HL-60 (cell line): ENCODE data around the gene FOXK2.

ENCODE experiments used
- DNase-seq, 2 experiments: peaks; one replicate each; pipeline ENCODE4 v3.0.0-alpha.2; 2010 to 2020; ENCODE audit warnings: low read depth in 1 of 2, low spot score in 1 of 2
- H3K27ac ChIP-seq: fragments of 250-450 bp; sonication (Bioruptor Pico); replicated peaks from 2 replicates; pipeline ENCODE4 v1.5.1; 2020; ENCODE audit warnings: mild to moderate bottlenecking, moderate library complexity
- H3K27me3 ChIP-seq: fragments of 250-450 bp; sonication (Bioruptor Pico); 2 replicates; pipeline ENCODE4 v1.5.1; 2021; ENCODE audit warnings: mild to moderate bottlenecking, moderate library complexity; ENCODE audit not compliant: insufficient read depth, poor library complexity, severe bottlenecking
- H3K4me3 ChIP-seq: replicated peaks from 2 replicates; pipeline ENCODE4 v1.5.1; 2011; ENCODE audit warnings: mild to moderate bottlenecking, control low read depth, low read length; ENCODE audit not compliant: insufficient read depth
- CTCF ChIP-seq: IDR thresholded peaks from one replicate; pipeline ENCODE4 v1.5.1; 2011; ENCODE audit warnings: low read length, control low read depth, inconsistent platforms; ENCODE audit not compliant: insufficient read depth
- GABPA ChIP-seq: IDR thresholded peaks from 2 replicates; pipeline ENCODE4 v1.6.1; 2012; ENCODE audit warnings: low read depth
- POLR2AphosphoS5 ChIP-seq: IDR thresholded peaks from 2 replicates; pipeline ENCODE4 v1.6.1; 2012; ENCODE audit warnings: low read depth
- REST ChIP-seq: IDR thresholded peaks from 2 replicates; pipeline ENCODE4 v1.6.1; 2012; ENCODE audit warnings: low read depth; ENCODE audit not compliant: insufficient replicate concordance
- SPI1 ChIP-seq: IDR thresholded peaks from 2 replicates; pipeline ENCODE4 v1.6.1; 2012; ENCODE audit warnings: low read depth, mild to moderate bottlenecking, borderline replicate concordance

The FOXK2 gene

GRCh38 chr17:82493226-82493781, 26.2 kb upstream of the FOXK2 start:
- Histone ChIP-seq H3K27ac (no peak overlapping the region), H3K4me3 (no peak overlapping the region), H3K27me3 (no peaks in the 10 kb centered on the region)
- no peak for DNase-seq
- TF ChIP-seq REST, result no peak
- no peak for TF ChIP-seq POLR2AphosphoS5
- TF ChIP-seq GABPA, result no peak
- TF ChIP-seq SPI1, result no peak
- TF ChIP-seq CTCF, result no peak

- TF ChIP-seq GABPA (no peak), POLR2AphosphoS5 (peak; percentile 34; the same call in 1 of the 2 replicates), CTCF (peak; percentile 86)
- no peak overlapping the region for H3K4me3 ChIP-seq
- H3K27ac ChIP-seq, result peak overlapping the region; percentile 17; the same call in 1 of the 2 replicates
- peak; percentile 85 to 92 for DNase-seq
- no peaks in the 10 kb centered on the region for H3K27me3 ChIP-seq
Observed at GRCh38 chr17:82494236-82495055, 25.1 kb upstream of the FOXK2 start.

GRCh38 chr17:82495844-82496528, 23.5 kb upstream of the FOXK2 start:
- Histone ChIP-seq H3K27ac (no peak overlapping the region), H3K4me3 (no peak overlapping the region), H3K27me3 (no peaks in the 10 kb centered on the region)
- TF ChIP-seq CTCF (no peak), POLR2AphosphoS5 (no peak), SPI1 (no peak), GABPA (no peak), REST (no peak)
- no peak for DNase-seq
